DOHH2 (cell line): Measurements from ENCODE around the gene CISD3.

Source experiments
- CTCF ChIP-seq: fragments of 200-600 bp; sonication (generic); IDR thresholded peaks from one replicate; pipeline ENCODE4 v1.5.1; 2014; ENCODE audit warnings: antibody characterized with exemption, mild to moderate bottlenecking, low read depth, low read length; ENCODE audit not compliant: poor library complexity, severe bottlenecking
- EZH2phosphoT487 ChIP-seq: fragments of 200-600 bp; sonication (generic); IDR thresholded peaks from 2 replicates; pipeline ENCODE4 v1.6.1; 2017; ENCODE audit warnings: borderline replicate concordance, mild to moderate bottlenecking, antibody characterized with exemption, low read length, moderate library complexity, mixed read lengths

GRCh38 chr17:38732376-38733281, 2.5 kb downstream of the CISD3 start:
- TF ChIP-seq CTCF (no peak), EZH2phosphoT487 (no peak)
